GM18867 (cell line): ENCODE results near the gene TTC31.

Experiments used
- ATAC-seq: cut with Tn5 transposase; IDR thresholded peaks from one replicate; pipeline ENCODE4 v1.9.1; 2021; ENCODE audit warnings: mild to moderate bottlenecking, moderate library complexity; ENCODE audit not compliant: unreplicated experiment

The TTC31 gene

DNA sequence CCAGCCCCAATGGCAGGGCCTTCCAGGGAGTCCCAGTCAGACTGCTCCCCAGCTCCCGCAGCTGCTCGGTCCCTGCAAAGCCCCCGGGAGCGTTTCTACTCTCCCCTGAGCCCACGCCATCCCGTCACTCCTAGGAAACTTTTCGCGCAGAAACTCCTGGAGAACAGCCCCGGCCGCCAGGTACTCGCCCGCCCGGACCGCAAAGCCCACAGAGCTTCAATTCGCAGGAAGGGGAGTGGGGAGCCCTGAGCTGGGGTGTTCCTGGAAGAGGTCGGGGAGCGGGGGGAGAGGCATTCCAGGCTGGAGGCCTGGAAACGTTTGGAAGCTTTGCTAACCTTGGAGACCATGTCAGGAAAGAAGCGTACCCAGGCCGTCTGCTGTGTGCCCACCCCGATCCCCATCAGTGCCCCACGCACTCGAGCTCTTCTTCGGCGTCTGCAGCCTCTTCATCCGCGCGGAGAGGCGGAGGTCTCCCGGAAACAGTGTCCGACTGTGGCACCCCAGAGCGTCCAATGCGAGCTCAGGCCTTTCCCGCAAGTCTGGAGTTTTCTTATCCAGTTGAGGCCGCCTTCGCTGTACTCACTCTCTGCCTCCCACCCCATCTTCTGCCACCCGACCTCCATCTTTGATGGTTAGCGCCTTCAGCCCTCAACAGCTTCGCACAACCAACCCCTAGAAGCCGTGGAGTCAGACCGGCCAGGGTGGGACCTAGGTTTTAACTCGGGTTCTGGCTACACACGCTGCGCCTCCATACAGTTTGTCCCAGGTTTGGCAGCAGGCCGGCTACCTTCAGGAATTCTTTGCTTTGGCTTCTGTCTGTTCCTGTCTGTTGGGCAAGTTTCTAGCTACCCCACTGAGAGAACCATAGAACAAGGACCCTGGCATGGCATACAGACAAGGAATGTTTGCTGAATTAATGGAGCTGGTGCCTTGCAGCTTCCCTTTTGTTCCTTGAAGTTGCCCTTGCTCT is 20.9 kb downstream of the TTC31 start:
- ATAC-seq, result no peak

- no peak for ATAC-seq
These were observed 21.7 kb downstream of the TTC31 start for GRCh38 chr2:74504591-74504990.

DNA sequence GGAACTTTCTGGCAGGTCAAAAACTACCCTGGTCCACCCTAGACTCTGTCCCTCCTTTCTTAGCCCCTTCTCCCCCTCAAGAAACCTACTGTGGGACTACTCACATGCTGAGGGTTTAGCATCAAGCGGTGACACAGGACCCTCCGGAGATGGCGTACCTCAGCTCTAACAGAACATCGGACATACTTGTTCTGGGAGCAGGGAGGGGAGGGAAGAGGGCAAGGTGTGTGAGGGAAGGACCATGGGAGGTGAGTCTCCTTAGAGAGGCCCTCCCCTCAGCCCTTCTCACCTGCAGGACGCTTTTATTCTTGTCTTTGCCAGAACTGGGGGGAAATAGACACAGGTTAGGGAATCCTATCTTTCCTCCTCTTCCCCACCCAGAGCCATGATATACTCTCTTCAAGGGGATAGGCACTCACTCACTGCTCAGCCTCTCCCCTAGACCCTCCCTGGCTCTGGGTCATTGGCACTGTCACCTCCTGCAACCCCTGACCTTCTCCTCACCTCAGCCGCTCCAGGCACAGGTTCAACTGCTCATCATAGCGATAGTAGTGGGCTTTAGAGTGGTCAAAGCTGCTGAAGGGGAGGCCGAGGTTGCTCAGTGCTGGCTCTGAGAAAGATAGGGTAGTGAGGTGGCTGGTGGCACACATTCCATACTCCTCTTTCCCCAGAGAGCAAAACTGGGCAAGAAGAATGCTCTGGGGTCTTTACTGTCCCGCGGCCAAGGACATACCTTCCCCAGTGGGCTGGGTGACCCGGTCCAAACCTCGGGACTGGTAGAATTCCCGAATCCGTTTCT is 22.8 kb downstream of the TTC31 start:
- ATAC-seq, result no peak

- ATAC-seq, result peak; percentile 89
These were observed 24.5 kb downstream of the TTC31 start, which contains the start of gene PCGF1 for GRCh38 chr2:74507145-74507925. Gene PCGF1 (minus strand): TSS chr2:74507695. CDS start chr2:74507668, 27 bp downstream.

DNA sequence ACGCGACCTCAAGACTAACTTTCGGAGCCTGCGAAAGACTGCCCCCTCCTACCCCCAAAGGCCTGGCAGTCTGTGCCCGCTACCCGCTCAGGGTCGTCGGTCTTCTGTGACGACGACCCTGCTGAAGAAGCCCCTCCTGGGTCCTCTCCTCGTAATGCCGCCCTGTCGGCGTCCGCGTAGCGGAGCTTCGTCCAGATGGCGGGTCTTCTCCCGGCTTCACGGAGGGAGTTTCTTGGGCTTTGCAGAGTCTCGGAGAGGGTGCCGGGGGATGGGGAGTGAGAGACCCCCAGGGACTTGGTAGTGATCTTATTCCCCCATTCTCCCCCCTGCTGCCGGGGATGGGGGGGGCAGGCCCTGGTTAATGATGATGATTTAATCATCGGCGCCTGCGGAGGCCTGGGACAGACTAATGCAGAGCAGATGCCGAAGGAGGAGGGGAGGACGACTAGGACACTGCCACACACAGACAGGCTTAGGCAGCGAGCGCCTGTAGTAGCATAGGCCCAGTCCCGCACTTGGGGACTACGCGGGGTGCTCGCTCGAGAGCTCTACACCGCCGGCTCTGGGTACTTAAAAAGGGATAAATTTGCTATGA is 25.1 kb downstream of the TTC31 start:
- ATAC-seq, result peak; percentile 6

DNA sequence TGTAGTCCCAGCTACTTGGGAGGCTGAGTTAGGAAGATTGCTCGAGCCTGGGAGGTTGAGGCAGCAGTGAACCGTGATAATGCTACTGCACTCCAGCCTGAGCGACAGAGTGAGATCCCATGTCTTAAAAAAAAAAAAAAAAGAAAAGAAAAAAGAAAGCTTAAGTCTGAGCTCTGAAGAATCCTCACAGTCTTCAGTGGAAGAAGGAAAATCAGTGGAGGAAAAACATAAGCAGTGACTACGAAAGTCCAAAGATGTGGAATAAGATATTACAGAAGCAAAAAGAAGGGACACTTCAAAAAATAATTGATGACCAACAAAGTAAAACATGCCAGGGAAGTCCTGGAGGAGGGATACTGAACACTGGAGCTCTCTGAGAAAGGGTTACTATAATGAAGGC is 27.4 kb downstream of the TTC31 start:
- no peak for ATAC-seq

- ATAC-seq, result no peak
These were observed 28.5 kb downstream of the TTC31 start for GRCh38 chr2:74511104-74511989.

GRCh38 chr2:74512744-74513604 is 30.1 kb downstream of the TTC31 start:
- no peak for ATAC-seq

DNA sequence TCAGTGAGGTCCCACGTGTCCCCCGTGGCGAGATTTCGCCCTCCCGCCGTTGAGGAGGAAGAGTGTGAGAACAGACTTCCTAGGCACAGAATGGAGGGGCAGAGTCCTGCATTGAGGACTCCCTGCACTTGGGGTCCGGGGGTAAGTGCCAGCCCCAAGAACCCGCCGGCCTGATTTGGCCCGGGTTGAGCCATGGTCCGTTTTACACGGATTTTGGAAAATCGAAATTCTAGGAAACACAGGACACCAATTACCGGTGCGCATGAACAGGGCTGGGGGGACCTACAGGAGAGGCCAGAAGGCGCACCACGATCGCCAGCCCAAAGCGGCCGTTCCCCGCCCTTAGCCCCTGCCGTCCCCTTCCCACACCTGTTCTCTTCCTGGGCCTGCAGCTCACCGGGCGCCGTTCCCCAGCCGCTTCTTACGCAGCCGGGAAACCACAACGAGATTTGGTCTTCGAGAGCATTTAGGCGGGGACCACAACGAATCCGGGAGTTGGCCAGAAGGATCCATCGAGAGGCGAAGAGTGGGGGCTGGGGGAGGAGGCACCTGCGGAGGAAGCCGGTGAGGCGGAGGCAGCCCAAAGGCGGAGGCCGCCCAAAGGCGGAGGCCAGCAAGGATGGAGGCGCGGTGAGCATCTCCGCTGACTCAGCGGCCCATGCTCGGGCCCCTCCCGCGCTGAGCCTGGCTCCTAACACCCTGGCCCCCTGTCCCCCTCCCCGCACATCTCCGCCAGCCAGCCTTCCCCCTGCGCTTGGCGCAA is 30.9 kb downstream of the TTC31 start:
- ATAC-seq, result no peak

DNA sequence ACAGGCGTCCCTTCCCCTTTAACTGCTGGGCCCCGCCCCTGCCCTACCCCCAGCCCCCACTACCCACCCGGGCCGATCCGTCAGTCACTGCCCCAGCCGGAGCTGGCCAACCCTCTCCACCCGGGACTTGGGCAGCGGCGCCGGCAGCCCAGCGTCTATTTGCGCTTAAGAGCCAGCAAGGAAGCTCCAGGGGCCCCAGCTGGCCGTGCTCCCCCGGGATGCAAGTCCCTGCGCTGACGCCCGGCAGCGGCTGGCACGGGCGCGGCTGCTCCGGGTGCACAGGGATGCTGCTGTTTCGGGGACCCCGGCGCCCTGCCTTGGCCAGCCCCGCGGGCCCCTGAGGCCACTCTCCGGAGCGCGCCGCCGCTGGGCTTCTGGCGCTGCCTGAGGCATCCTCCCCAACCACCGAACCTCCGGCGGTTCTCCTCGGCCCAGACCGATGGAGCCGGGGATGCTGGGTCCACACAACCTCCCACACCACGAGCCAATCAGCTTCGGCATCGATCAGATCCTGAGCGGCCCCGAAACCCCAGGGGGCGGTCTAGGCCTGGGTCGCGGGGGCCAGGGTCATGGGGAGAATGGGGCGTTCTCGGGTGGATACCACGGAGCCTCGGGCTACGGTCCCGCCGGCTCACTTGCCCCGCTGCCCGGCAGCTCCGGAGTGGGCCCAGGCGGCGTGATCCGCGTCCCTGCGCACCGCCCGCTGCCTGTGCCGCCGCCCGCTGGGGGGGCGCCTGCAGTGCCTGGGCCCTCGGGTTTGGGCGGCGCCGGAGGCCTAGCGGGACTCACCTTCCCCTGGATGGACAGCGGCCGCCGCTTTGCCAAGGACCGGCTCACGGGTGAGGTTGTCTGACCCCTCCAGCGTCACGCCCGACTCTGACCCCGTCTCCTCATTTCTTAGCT is 31.7 kb downstream of the TTC31 start, which contains the start of gene TLX2:
Gene TLX2, plus strand, starts transcription at position 83 of the 903 bp plus-strand sequence. Its CDS starts 357 bp downstream, at position 440.
- ATAC-seq, result no peak

- no peak for ATAC-seq
These were observed 32.5 kb downstream of the TTC31 start for GRCh38 chr2:74515271-74515980.

- no peak for ATAC-seq
These were observed 33.2 kb downstream of the TTC31 start for GRCh38 chr2:74515981-74516633.

- no peak for ATAC-seq
These were observed 33.8 kb downstream of the TTC31 start for GRCh38 chr2:74516650-74517049.

DNA sequence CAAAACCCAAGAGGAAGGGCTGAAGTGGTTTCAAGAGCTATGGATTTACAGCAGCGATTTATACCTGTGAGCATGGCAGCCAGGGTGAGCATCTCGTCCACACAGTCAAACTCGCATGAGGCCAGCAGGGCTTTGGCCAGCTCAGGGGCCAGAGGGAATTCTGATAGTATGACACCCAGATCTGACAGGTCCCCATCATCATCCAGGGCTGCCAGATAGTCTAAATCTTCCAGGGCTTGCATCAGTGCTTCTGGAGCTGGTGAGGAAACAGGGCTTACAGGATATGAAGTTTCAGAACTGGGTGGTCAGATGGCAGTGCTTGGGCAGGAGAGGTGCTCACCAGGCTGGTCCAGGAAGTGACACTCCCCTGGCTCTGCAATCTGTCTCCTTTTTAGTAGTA is 39.6 kb downstream of the TTC31 start:
- no peak for ATAC-seq

DNA sequence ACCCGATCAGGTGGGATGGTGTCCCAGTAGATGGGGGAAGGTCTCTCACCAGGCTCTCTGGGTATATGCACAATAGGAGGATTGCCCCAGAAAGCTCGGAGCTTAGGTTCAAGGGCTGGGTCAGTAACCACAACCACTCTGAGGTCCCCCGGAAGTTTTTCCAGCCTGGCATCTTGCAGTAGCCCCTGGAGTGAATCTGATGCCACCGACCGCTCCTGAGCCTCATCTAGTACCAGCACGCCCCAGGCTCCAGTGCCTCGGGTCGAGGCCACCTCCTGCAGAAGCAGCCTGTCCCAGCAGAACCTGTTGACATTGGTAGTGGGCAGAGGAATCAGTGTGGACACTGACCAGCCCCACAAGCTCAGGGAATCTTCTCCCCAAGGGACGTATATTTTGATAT is 41.1 kb downstream of the TTC31 start:
- no peak for ATAC-seq
